GM21423 (cell line): ENCODE data around the gene ULK3.

Source experiments
- ATAC-seq: cut with Tn5 transposase; IDR thresholded peaks from one replicate; pipeline ENCODE4 v1.9.1; 2021; ENCODE audit warnings: mild to moderate bottlenecking, moderate library complexity; ENCODE audit not compliant: unreplicated experiment

ULK3 gene

GRCh38 chr15:74841891-74842373 lies 1.0 kb downstream of the ULK3 start:
- ATAC-seq, result no peak

- no peak for ATAC-seq
Observed at GRCh38 chr15:74840851-74841775, 1.8 kb downstream of the ULK3 start.

GRCh38 chr15:74839526-74840395 lies 3.2 kb downstream of the ULK3 start:
- ATAC-seq, result no peak

- ATAC-seq, result no peak
Observed at GRCh38 chr15:74838746-74839525, 4.0 kb downstream of the ULK3 start.

- no peak for ATAC-seq
Observed at GRCh38 chr15:74838137-74838516, 4.8 kb downstream of the ULK3 start.

GRCh38 chr15:74837482-74838136 lies 5.3 kb downstream of the ULK3 start:
- no peak for ATAC-seq

GRCh38 chr15:74836846-74837245 lies 6.1 kb downstream of the ULK3 start:
- no peak for ATAC-seq

GRCh38 chr15:74835312-74835823 lies 7.6 kb downstream of the ULK3 start:
- no peak for ATAC-seq

GRCh38 chr15:74833376-74834107 lies 9.4 kb downstream of the ULK3 start:
- ATAC-seq, result no peak

GRCh38 chr15:74832826-74833225 lies 10.1 kb downstream of the ULK3 start:
- ATAC-seq, result no peak

GRCh38 chr15:74831813-74832495 lies 11.0 kb downstream of the ULK3 start:
- ATAC-seq, result no peak

- no peak for ATAC-seq
Observed at GRCh38 chr15:74830868-74831267, 12.1 kb downstream of the ULK3 start.

GRCh38 chr15:74829991-74830390 lies 13.0 kb downstream of the ULK3 start:
- no peak for ATAC-seq

- ATAC-seq, result no peak
Observed at GRCh38 chr15:74829486-74829885, 13.5 kb downstream of the ULK3 start.

GRCh38 chr15:74828835-74829234 lies 14.1 kb downstream of the ULK3 start:
- no peak for ATAC-seq

GRCh38 chr15:74827614-74828013 lies 15.3 kb downstream of the ULK3 start:
- ATAC-seq, result no peak

- no peak for ATAC-seq
Observed at GRCh38 chr15:74826921-74827320, 16.0 kb downstream of the ULK3 start.

- no peak for ATAC-seq
Observed at GRCh38 chr15:74826364-74826819, 16.6 kb downstream of the ULK3 start, which contains the start of gene CPLX3. Gene CPLX3 (plus strand): TSS chr15:74826627. CDS start chr15:74826704, 77 bp downstream.

- ATAC-seq, result no peak
Observed at GRCh38 chr15:74825866-74826265, 17.1 kb downstream of the ULK3 start.
